ENCODE results near the gene PRKCQ.

PRKCQ gene

DNA sequence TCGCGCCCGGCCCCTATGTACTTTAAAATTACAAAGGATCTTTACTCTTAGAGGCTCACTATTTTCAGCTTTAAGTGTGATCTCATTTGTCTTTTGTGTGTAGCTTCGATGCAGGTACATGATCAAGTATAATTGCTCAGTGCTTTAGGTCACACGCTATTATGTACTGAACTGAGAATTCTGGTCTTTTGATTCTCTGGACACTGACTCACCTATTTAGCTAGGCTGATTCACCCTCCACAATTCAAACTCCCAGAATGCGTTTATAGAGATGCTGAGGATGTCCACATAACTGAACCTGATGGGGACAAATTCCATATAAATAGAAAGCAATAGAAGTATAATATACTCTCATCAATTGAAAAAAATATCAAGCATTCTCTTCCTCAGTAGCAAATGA lies 57.8 kb downstream of the PRKCQ start:
- no peak for DNase-seq (ENCODE audit: low read depth in 2 of 2)

DNA sequence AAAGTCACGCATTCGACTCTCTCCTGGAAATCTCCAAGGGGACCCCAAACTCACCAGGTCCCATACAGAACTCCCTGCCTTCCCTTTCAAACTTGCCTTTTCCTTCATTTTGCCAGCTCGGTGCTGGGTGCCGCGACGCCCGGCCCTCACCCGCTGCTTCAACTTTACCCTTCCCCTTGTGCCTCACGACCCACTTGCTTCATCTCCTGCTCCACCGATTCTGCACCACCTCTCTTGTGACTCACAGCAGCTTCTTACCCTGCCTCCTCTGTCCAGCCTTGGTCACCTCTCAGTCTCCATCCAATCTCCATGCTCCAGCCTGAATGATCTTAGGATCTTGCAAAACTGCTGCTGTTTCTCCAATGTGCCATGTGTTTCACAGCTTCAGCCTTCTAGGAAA lies 59.9 kb downstream of the PRKCQ start:
- DNase-seq (ENCODE audit: low read depth in 2 of 2): no peak

DNA sequence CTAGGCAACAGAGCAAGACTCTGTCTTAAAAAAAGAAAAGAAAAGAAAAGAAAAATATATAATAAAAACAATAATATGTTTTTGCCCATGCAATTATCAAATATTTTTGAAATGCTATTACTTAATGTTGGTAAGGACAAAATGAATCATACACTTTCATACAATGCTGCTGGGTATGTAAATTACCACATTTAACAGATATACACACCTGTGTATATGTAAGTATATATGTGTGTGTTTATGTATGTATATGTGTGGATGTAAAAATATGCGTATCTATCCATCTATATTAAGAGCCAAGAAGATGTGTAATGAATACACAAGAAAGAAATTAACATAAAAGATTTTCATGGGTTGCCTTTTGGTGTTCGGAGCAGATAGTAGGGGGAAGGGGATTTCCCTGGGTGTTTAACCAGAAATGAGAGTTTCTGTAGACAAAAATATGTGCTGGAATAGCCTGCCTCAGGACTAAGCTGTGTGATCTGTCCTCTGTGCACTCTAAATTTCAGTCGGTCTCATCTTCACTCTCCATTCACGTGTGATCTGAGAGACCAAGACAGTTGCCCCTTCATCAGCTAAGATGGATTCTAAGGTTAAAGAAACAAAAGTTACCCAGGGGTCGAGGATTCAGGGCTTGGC lies 61.2 kb downstream of the PRKCQ start:
- DNase-seq (ENCODE audit: low read depth in 2 of 2): no peak

GRCh38 chr10:6516929-6517284 lies 63.2 kb downstream of the PRKCQ start:
- no peak for DNase-seq (ENCODE audit: low read depth in 2 of 2)

- no peak for DNase-seq (ENCODE audit: low read depth in 2 of 2)
Measured at GRCh38 chr10:6516281-6516928, 63.7 kb downstream of the PRKCQ start.

- no peak for DNase-seq (ENCODE audit: low read depth in 2 of 2)
Measured at GRCh38 chr10:6514844-6515780, 65.0 kb downstream of the PRKCQ start.

- DNase-seq (ENCODE audit: low read depth in 2 of 2): no peak
Measured at GRCh38 chr10:6514180-6514579, 65.9 kb downstream of the PRKCQ start.

GRCh38 chr10:6513476-6513875 lies 66.6 kb downstream of the PRKCQ start:
- DNase-seq (ENCODE audit: low read depth in 2 of 2): no peak

DNA sequence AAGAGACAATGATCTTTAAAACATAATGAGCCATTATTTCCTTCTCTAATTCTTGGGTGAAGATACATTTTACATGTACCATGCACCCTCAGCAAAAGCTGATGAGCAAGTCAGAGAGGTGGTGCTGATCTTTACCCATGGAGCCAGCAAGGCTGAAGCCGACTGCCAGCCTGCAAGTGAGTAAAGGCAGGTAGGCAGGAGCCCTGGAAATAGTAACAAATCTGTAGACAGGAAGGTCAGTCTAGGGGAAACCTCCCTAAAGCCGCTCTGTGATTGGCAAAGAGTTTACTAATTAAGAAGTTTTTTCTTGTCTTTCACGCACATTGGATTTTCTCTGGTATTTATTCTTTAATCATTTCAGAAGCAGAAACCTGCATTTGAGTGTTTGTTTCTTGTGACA lies 67.9 kb downstream of the PRKCQ start:
- no peak for DNase-seq (ENCODE audit: low read depth in 2 of 2)

DNA sequence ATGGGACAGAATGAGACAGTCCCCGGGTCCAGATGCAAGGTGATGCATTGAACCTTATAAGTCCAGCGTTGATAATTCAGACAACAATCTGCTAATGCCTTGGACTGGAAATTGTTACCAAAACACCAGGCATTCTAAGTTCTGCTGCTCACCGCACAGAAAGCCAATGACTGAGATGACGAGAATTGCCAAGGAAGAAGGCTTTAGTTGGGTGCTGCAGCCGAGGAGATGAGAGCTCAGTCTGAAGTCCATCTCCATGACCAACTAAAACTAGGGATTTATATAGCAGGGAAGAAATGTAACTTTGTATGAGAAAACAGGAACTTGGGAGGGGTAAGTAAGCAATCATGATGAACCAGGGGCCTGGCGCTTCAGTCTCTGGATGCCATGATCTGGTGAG lies 68.7 kb downstream of the PRKCQ start:
- no peak for DNase-seq (ENCODE audit: low read depth in 2 of 2)

DNA sequence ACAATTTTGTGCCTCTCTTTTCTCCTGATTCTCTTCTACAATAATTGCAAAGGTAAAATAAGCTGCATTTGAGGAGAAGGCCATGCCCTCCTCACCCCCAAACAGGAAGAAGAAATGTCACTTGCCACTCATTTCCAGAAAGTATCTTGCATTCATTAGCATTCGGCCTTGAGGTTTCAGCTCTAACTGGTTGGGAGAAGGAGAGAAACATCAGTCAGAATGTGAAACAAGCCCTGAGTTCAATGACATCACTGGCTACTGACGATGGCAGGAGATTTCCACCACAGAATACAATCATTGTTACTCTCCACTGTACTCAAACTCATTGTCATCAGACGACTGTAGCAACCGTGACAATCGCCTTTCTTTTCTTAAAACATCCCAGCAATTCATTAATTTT lies 72.8 kb downstream of the PRKCQ start:
- no peak for DNase-seq (ENCODE audit: low read depth in 2 of 2)

DNA sequence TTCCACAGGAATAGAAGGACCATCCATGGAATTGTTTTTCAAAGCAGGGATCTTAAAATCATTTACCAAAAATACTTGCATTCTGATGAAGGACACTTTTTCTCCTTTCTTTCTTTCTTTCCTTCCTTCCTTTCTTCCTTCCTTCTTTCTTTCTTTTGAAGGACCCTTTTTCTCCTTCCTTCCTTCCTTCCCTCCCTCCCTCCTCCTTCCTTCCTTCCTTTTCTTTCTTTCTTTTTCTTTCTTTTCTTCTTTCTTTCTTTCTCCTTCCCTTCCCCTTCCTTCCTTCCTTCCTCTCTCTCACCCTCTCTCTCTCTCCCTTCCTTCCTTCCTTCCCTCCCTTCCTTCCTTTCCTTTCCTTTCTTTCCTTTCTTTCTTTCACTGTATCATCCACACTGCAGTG lies 74.8 kb downstream of the PRKCQ start:
- DNase-seq (ENCODE audit: low read depth in 2 of 2): no peak

GRCh38 chr10:6504296-6504695 lies 75.8 kb downstream of the PRKCQ start:
- no peak for DNase-seq (ENCODE audit: low read depth in 2 of 2)

GRCh38 chr10:6503171-6503570 lies 76.9 kb downstream of the PRKCQ start:
- no peak for DNase-seq (ENCODE audit: low read depth in 2 of 2)

- DNase-seq (ENCODE audit: low read depth in 2 of 2): no peak
Measured at GRCh38 chr10:6501931-6502330, 78.1 kb downstream of the PRKCQ start.

DNA sequence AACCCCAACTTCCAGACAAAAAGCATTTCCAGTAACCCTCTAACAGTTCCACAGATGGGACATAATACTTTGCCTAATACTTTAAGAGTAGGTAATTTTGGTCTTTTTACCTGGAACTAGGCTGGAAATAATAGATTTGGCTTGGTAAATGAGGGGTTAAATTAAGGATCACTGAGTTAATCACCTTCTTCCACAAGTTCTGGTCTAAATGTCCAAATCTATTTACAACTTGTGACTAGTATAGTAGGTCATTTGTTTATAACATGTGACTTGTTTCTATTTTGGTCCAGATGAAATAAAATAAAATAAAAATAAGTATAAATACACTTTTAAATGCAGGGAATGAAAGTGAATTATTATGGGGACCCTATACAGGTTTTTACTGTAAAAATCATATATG lies 80.1 kb downstream of the PRKCQ start:
- DNase-seq (ENCODE audit: low read depth in 2 of 2): no peak

DNA sequence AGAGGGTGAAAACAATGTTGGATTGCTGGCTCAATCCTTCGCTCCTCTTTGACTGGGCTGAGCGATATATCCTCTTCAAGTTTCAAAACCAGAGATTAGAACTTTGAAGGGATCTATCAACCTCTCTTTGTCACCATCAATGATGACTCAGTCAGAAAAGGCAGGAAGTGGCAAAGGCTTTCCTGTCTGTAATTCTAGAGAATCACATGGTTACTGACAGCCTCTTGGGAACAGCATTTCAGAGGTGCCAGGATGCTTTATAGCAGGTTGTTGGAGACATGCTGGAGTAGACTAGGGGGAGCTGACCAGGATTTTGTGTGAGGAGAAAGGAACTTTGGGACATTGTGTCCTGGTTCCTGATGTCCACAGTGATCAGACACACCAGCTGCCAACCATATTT lies 81.3 kb downstream of the PRKCQ start:
- DNase-seq (ENCODE audit: low read depth in 2 of 2): no peak

- no peak for DNase-seq (ENCODE audit: low read depth in 2 of 2)
Measured at GRCh38 chr10:6497620-6498019, 82.5 kb downstream of the PRKCQ start.

DNA sequence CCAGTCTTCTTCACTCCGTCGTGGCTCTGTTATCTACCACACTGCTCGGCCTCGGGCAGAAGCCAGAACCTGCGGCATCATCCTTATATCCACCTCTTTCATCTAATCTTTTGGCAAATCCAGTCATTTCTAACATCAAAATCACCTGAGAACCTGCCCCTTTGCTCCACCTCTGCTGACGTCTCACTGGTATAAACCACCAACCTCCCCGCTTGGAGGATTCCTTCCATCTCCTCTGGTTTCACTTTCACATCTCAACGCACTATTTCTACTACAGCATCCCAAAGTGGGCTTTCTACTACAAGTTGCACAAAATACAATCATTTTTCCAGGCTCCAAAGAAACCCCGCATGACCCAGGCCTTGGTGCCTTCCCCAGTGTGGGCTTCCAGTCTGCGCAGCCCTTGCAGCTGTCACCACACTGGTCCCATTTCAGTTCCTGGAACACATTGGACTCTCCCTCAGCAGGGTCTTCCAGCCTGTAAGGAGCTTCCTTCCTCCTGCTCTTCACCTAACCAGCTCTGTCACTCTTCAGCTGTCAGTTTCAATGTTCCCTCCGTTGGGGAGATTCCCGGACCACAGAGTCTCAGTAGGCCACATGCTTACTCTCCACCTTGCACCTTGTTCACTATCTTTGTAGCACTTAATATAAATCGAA lies 85.0 kb downstream of the PRKCQ start:
- DNase-seq (ENCODE audit: low read depth in 2 of 2): no peak

GRCh38 chr10:6494442-6494819 lies 85.6 kb downstream of the PRKCQ start:
- no peak for DNase-seq (ENCODE audit: low read depth in 2 of 2)

GRCh38 chr10:6493521-6494441 lies 86.3 kb downstream of the PRKCQ start:
- DNase-seq (ENCODE audit: low read depth in 2 of 2): no peak
